Measurements from ENCODE around the gene EXOC2. TPM values are rescaled to one million over a fixed set of nuclear protein-coding genes. Genes with fewer than 3 reads are reported as not detected.

Gene EXOC2
- total and polyA plus RNA-seq, 12 donors, result 4.9 to 23.7 (median 17.1) TPM

DNA sequence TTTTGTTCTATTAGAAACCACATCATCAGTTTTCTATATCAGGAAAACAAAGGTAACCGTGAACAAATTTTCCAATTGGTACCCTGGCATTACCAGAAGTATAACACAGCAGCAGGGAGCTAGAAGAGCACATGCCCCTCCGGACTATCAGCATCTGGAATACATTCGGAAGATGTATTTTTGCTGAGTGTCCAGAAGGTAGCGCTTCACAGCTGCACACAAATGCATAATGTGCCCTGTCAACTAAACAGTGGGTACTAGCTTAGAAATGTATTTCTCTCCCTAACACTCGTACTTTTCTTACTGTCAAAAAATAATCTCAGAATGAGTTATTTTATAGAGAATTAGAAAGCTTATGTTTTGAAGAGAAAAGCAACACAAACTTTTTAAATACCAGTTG lies 113.6 kb downstream of the EXOC2 start:
- Histone ChIP-seq H3K9me3 (replicated peaks in 1 of 3) (no peaks in the 10 kb centered on the region), H3K4me3 (no peak overlapping the region), H3K36me3 (replicated peaks in 1 of 2) (no peaks in the 10 kb centered on the region), H3K27ac (no peak overlapping the region), H3K27me3 (no peaks in the 10 kb centered on the region), H3K4me1 (replicated peaks in 1 of 2) (no peaks in the 10 kb centered on the region)
- intact Hi-C loops (cut with DNase I), result no loop called here
- TF ChIP-seq CTCF (IDR thresholded peaks at IDR 0.05), result no peak
- TF ChIP-seq POLR2A (IDR thresholded peaks at IDR 0.05), result no peak
- WGBS, 4 donors, result 89 to 91% (median 90%) methylated on average over 5 of the region's 5 CpGs
- no peak for DNase-seq

DNA sequence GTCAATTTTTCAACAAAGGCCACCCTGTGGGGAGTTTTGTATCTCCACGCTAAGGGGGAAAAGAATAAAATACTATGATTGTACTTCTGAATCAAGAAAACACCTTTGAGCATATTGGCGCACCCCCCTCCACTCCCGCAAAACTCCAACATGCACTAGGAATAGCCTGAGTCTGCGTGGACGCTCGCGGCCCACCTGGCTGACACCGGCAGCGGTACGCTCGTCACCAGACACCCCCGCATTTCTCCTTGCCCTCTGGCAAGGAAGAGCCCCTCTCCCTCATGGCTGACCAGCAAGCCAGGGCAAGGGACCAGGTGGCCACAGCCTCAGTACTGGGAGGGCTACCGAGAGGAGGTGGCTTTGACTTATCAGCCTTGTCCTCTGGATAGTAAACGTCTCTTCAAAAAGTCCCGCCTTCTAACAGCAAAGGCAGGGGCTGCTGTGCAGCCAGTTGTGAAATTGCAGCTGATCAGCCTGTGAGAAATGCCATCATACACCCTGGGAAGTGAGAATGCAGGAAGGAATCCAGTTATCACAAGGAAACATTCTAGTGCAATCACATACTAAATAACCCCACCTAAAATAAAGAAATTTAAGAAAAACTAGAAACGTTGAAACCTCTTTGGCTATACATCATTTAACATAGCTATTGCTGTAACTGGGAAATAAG lies 120.2 kb downstream of the EXOC2 start:
- Histone ChIP-seq H3K4me3 (no peak overlapping the region), H3K27me3 (no peaks in the 10 kb centered on the region), H3K36me3 (replicated peaks in 1 of 2) (no peaks in the 10 kb centered on the region), H3K27ac (no peak overlapping the region), H3K9me3 (replicated peaks in 1 of 3) (no peaks in the 10 kb centered on the region), H3K4me1 (replicated peaks in 1 of 2) (no peaks in the 10 kb centered on the region)
- TF ChIP-seq POLR2A (IDR thresholded peaks at IDR 0.05) (no peak), CTCF (IDR thresholded peaks at IDR 0.05) (no peak)
- intact Hi-C loops (cut with DNase I), result no loop called here
- 87 to 94% (median 91%) methylated on average over 14 to 16 of the region's 16 CpGs for whole genome bisulfite sequencing, 4 donors
- DNase-seq, result no peak

- intact Hi-C loops (cut with DNase I), result no loop called here
- no peaks in the 10 kb centered on the region for H3K27me3 ChIP-seq
- no peak overlapping the region for H3K4me3 ChIP-seq
- no peak for TF ChIP-seq POLR2A (IDR thresholded peaks at IDR 0.05)
- no peak for TF ChIP-seq CTCF (IDR thresholded peaks at IDR 0.05)
- H3K4me1 ChIP-seq (replicated peaks in 1 of 2), result no peaks in the 10 kb centered on the region
- H3K9me3 ChIP-seq (replicated peaks in 1 of 3), result no peaks in the 10 kb centered on the region
- 93 to 100% (median 97%) methylated on average over 6 of the region's 6 CpGs for WGBS, 4 donors
- H3K27ac ChIP-seq, result no peak overlapping the region
- no peak for DNase-seq
- H3K36me3 ChIP-seq (replicated peaks in 1 of 2), result no peaks in the 10 kb centered on the region
Measured at GRCh38 chr6:571892-572291, 121.0 kb downstream of the EXOC2 start.

DNA sequence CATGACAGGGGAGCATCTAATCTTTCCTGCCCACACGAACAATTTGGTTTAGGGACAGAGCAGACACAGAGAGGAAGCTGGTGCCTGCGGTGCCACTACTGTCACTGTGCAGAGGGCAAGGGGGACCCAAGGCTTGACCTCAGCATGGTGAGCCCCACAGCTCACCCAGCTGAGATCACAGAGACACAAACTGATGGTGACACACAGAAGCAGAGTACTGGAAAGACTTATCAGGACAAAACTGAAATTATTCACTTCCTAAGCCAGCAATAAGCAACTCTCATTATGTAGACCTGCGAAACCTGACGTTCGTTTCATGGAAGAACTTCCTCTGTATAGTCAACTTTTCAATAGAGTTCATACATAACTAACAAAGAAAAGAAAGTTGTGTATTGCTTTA lies 122.1 kb downstream of the EXOC2 start:
- TF ChIP-seq POLR2A (IDR thresholded peaks at IDR 0.05) (no peak), CTCF (IDR thresholded peaks at IDR 0.05) (no peak)
- no peak for DNase-seq
- Histone ChIP-seq H3K4me1 (replicated peaks in 1 of 2) (no peaks in the 10 kb centered on the region), H3K36me3 (replicated peaks in 1 of 2) (no peaks in the 10 kb centered on the region), H3K27me3 (no peaks in the 10 kb centered on the region), H3K9me3 (replicated peaks in 1 of 3) (no peaks in the 10 kb centered on the region), H3K27ac (no peak overlapping the region), H3K4me3 (no peak overlapping the region)
- 86 to 95% (median 92%) methylated on average over 3 to 5 of the region's 5 CpGs for WGBS, 4 donors
- intact Hi-C loops (cut with DNase I), result no loop called here

Data from adrenal gland (tissue), 12 donors.